Stimulated activated CD8-positive, alpha-beta memory T cell treated with anti-CD3 and anti-CD28 coated beads, Interleukin-7, amount 100 ng/mL, for 4 hours (primary cell): ENCODE results near the gene JMJD8.
"Not testable (repeated sequence)": the region's sequence is repeated elsewhere in the genome, so short reads cannot be mapped to it uniquely, and the experiment has no call there.

Source experiments
- DNase-seq, 2 donors: peaks; one replicate each; pipeline ENCODE4 v3.0.0-alpha.2; 2020; ENCODE audit warnings: low read depth in 2 of 2

JMJD8 gene

GRCh38 chr16:722835-723633 lies 38.9 kb upstream of the JMJD8 start:
- no peak for DNase-seq

DNA sequence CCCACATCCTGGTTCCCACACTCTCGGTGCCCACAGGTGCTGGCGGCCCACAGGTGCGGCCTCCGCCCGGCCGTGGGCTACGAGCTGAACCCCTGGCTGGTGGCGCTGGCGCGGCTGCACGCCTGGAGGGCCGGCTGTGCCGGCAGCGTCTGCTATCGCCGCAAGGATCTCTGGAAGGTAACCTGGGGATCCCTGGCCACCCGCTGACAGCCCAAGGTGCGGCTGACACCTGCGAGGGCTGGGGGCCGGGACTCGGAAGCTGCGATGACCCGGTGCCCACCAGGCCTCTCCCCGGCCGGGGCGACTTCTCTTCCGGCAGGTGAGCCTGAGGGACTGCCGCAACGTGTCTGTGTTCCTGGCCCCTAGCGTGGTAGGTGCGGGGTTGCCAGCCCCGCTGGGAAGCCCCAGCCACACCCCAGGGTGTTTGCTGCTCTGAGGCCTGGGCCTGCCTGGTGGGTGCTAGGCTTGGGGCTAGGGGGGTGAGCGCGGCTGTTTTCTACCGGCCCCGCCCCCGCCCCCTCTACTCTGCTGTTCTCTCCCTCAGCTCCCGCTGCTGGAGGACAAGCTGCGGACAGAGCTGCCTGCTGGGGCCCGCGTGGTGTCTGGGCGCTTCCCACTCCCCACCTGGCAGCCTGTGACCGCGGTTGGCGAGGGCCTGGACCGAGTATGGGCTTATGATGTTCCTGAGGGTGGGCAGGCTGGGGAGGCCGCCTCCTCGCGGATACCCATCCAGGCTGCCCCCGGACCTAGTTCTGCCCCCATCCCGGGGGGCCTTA lies 37.8 kb upstream of the JMJD8 start:
- no peak for DNase-seq

DNA sequence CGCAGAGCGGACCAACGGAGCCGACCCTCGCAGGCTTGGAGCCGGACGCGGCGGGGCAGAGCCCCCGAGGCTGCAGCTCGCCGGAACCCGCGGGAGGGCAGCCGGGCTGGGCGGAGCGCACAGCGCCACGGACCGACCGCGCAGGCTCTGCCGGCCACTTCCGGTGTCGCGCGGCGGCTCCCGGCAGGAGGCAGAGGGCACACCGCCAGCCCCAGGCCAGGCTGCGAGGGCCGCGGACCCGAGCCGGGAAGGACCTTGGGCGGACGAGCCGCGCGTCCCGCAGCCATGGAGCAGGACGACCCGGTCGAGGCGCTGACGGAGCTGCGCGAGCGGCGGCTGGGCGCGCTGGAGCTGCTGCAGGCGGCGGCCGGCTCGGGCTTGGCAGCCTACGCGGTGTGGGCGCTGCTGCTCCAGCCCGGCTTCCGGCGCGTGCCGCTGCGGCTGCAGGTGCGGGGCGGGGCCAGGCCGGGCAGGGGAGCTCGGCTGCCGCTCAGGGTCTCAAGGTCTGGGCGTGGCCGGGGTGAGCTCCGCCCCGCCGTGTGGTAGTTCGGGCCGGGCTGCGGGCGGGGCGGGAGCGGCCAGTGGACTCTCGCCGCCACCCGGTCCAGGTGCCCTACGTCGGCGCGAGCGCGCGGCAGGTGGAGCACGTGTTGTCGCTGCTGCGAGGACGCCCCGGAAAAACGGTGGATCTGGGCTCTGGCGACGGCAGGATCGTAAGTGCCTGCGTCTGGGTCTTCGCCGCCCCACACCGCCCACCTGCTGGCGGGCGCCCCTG lies 37.0 kb upstream of the JMJD8 start, which contains the start of gene ANTKMT:
Gene ANTKMT, plus strand, starts transcription at position 157 of the 775 bp plus-strand sequence. Its CDS starts 129 bp downstream, at position 286.
- peak in 1 of 2 donors; percentile 73 for DNase-seq

- peak in 1 of 2 donors; percentile 40 for DNase-seq
These were observed 36.4 kb upstream of the JMJD8 start for GRCh38 chr16:720447-720989.

- DNase-seq, result no peak
These were observed 35.8 kb upstream of the JMJD8 start for GRCh38 chr16:719815-720446.

DNA sequence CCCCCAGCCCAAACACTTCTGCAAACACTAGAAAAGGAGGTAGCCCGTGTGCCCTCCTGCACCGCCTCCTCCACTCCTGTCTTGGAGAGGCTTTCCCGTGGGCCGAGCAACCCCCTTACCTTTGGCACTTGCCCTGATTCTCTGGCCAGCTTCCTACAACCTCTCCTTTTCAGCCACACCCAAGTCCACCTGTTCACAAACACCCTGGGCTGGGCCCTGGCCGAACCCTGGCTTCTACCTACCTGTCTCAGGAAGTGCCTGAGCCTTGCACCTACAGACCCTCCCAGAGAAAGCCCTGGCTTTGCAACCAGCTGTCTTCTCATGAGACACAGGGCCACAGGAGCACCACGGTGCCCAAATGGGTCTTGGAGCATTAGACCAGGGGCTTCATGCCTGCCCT lies 34.8 kb upstream of the JMJD8 start:
- no peak for DNase-seq

GRCh38 chr16:718389-718788 lies 34.3 kb upstream of the JMJD8 start:
- no peak for DNase-seq

DNA sequence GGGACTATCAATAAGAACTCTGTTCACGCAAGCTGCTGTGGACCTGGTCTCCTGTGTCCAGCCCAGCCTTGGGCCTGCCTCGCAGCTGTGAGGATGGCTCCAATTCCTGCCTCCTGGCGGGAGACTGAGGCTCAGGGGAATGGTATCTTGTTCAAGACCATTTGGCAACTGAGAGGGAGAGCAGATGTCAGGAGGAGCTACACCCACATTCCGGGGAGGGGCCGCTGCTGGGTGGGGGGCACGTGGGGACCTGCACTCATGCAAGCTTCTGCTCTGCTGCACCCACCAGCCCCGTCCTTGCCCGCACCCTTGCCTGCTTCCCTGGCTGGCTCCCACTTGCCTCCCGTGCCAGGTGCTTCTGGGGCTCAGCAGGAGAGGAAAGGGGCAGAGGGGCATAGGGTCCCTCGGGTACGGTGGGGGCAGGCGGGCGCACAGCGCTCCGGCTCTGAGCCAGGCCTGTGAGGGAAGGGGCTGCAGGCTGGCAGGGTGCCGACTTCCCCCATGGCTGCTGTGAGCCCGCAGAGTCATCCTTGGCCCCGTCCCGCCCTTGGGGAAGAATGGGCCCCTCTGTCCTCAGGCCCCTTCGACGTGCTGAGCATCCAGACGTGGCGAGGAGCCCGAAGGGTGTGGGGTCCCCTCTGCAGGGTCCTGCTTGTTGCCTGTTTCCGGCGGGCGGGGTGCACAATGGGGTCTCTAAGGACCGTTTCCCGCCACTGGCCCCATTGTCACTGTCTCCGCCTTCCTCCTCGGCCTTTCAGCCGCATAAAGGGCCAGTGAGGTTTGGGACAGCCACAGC lies 33.5 kb upstream of the JMJD8 start:
- DNase-seq, result no peak

DNA sequence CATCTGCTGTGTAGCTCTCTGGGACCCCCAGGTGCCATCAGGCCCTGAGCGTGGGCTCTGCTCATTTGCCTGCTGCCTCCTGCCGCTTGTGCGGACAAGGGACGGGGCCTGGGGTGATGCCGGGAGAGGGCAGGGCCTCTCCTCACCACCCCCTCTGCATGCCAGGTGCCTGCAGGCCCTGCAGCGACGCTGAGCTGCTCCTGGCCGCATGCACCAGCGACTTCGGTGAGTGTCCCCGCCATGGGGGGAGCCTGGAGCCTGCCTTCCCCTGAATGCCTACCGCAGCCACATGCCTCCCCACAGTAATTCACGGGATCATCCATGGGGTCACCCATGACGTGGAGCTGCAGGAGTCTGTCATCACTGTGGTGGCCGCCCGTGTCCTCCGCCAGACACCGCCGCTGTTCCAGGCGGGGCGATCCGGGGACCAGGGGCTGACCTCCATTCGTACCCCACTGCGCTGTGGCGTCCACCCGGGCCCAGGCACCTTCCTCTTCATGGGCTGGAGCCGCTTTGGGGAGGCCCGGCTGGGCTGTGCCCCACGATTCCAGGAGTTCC lies 32.7 kb upstream of the JMJD8 start:
- DNase-seq, result no peak

- no peak for DNase-seq
These were observed 32.0 kb upstream of the JMJD8 start for GRCh38 chr16:716200-716568.

- no peak for DNase-seq
These were observed 31.5 kb upstream of the JMJD8 start for GRCh38 chr16:715477-716199.

DNA sequence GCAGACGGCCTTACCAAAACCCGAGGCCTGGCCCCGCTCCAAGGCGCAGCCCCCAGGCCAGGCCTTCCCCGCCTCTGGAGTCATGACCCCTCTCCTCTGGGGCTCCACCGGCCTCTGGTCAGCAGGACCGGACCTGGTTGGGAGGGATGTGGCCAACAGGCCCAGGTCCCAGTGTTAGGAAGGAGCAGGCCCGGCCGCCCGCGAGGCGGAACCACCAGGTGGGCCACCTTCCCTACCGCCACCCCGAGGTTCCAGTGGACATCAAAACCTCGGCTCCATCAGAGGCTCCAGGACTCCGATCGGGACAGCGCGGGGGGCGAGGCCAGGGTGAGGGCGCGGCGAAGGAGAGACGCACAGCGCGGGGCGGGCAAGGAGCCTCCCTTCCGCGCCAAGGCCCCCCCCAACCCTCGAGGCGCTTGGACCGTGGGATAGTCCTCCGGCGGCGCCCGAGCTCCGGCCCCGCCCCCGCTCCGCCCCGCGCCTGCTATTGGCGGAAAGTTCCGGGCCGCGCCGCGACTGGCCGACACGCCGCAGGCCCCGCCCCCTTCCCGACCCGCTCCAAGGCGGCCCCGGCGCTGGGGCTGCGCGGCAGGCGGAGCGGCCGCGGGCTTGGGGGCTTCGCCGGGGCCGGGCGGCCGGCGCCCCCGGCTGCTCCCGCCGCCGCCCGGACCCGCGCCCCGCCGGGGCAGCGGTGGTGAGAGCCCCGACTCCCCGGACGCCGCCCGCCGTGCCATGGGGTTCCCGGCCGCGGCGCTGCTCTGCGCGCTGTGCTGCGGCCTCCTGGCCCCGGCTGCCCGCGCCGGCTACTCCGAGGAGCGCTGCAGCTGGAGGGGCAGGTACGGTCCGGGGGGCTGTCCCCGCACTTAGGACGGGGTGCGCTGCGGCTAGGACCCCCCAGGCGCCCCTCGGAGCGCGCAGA lies 30.7 kb upstream of the JMJD8 start, which contains the start of gene METRN:
Gene METRN, plus strand, starts transcription at position 561 of the 919 bp plus-strand sequence. Its CDS starts 172 bp downstream, at position 733.
- DNase-seq, result peak; percentile 63 to 87

DNA sequence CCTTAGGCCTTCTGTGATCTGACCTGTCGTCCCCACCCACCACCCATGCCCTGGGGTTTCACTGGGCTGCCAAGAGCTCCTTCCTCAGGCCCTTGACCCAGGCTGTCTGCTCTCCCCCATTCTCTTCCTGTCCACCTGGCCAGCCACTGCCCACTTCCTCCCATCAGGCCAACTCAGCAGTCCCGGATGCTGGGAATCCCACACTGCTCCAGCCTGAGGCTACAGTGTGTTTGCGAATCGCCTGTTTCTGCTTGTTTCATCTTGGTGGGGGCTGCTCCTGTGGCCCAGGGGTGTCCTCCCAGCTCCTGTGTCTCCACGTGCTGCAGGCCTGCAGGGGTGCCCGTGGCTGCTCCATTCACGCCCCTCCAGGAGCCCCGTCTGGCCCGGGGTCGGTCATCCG lies 29.9 kb upstream of the JMJD8 start:
- DNase-seq, result no peak

- not testable (repeated sequence) for DNase-seq
These were observed 28.7 kb upstream of the JMJD8 start for GRCh38 chr16:712740-713250.

GRCh38 chr16:711548-712320 lies 27.6 kb upstream of the JMJD8 start:
- DNase-seq, result peak; percentile 45 to 66

DNA sequence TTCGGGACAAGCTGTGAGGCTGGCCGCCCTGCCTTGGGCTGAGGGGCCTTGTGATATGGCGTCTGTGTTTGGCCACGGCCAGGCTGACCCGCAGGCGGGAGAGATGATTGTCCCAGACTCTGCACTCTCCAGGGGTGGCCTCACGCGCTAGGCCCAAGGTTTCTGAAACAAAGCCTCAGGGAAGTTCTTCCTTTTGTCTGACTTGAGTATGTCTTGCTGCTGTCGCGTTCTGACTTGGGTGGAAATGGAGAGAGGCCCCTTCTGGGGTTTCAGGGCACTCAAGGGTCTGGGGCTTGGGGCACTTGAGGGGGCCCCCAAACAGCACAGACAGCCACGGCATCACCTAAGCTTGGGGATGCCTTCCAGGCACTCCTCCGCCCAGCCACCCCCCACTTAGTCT lies 26.9 kb upstream of the JMJD8 start:
- no peak for DNase-seq

GRCh38 chr16:710500-711075 lies 26.5 kb upstream of the JMJD8 start:
- DNase-seq, result no peak
